IMR-90 (cell line): ENCODE results near the gene MAP6. TPM values are rescaled to one million over a fixed set of nuclear protein-coding genes. Genes with fewer than 3 reads are reported as not detected.

Source experiments
- ATAC-seq: fragments of 200-7000 bp; cut with Tn5 transposase; 2 replicates; pipeline ENCODE4 v1.9.1; 2020; ENCODE audit warnings: low read depth, mild to moderate bottlenecking, moderate library complexity
- BruUV-seq: library from RNA; stranded (reverse); fragments of 400-500 nt; replicated peaks from 2 replicates; lab custom pipeline; 2021; lab: Mats Ljungman, UMichigan
- CTCF ChIA-PET: fragments of 300-600 bp; formaldehyde crosslinking; extraction: SDS; loops from one replicate; lab custom pipeline; 2021; ENCODE audit warnings: antibody characterized with exemption; lab: Yijun Ruan, JAX
- POLR2A ChIA-PET: fragments of 300-600 bp; sonication (Branson Sonifier 250); formaldehyde crosslinking; loops from one replicate; lab custom pipeline; 2022; ENCODE audit warnings: antibody characterized with exemption; ENCODE audit not compliant: unreplicated experiment; lab: Charles Lee
- DNase-seq: peaks from one replicate; pipeline ENCODE4 v3.0.0; 2013
- H2AFZ ChIP-seq: replicated peaks from 2 replicates; pipeline ENCODE3; 2013; ENCODE audit warnings: low read length, mild to moderate bottlenecking; ENCODE audit not compliant: poor library complexity
- H2AK5ac ChIP-seq: 2 replicates; pipeline ENCODE4 v1.6.1; 2013; ENCODE audit warnings: low read depth, low read length, inconsistent platforms
- H2AK9ac ChIP-seq: replicated peaks from 2 replicates; pipeline ENCODE3; 2013; ENCODE audit warnings: mild to moderate bottlenecking, low read depth, low read length, moderate library complexity; ENCODE audit not compliant: poor library complexity
- H2BK120ac ChIP-seq: 2 replicates; pipeline ENCODE4 v1.6.1; 2013; ENCODE audit warnings: low read depth, low read length, inconsistent platforms
- H2BK15ac ChIP-seq: 3 replicates; pipeline ENCODE4 v1.6.1; 2013; ENCODE audit warnings: low read depth, low read length, inconsistent platforms
- H2BK20ac ChIP-seq: 2 replicates; pipeline ENCODE4 v1.6.1; 2013; ENCODE audit warnings: low read depth, mild to moderate bottlenecking, inconsistent platforms, low read length, moderate library complexity
- H2BK5ac ChIP-seq: 2 replicates; pipeline ENCODE4 v1.6.1; 2013; ENCODE audit warnings: mild to moderate bottlenecking, low read depth, low read length, inconsistent platforms; ENCODE audit not compliant: poor library complexity, severe bottlenecking
- H3K14ac ChIP-seq: replicated peaks from 2 replicates; pipeline ENCODE4 v1.6.1; 2013; ENCODE audit warnings: low read depth, low read length, inconsistent platforms
- H3K18ac ChIP-seq: 2 replicates; pipeline ENCODE4 v1.6.1; 2013; ENCODE audit warnings: low read depth, low read length, control low read depth
- H3K23ac ChIP-seq: 2 replicates; pipeline ENCODE4 v1.6.1; 2013; ENCODE audit warnings: low read depth, low read length, inconsistent platforms
- H3K27ac ChIP-seq: 2 replicates; pipeline ENCODE4 v1.5.1; 2013; ENCODE audit warnings: mild to moderate bottlenecking, control low read depth, low read length; ENCODE audit not compliant: insufficient read depth
- H3K27me3 ChIP-seq: 2 replicates; pipeline ENCODE4 v1.6.1; 2013; ENCODE audit warnings: low read length; ENCODE audit not compliant: control insufficient read depth, insufficient read depth
- H3K36me3 ChIP-seq: 2 replicates; pipeline ENCODE4 v1.6.1; 2013; ENCODE audit warnings: low read length, mixed read lengths; ENCODE audit not compliant: control insufficient read depth, insufficient read depth
- H3K4ac ChIP-seq: 2 replicates; pipeline ENCODE4 v1.6.1; 2013; ENCODE audit warnings: low read depth, low read length, inconsistent platforms
- H3K4me1 ChIP-seq: 2 replicates; pipeline ENCODE4 v1.6.1; 2013; ENCODE audit warnings: low read length, mixed read lengths; ENCODE audit not compliant: control insufficient read depth, insufficient read depth
- H3K4me2 ChIP-seq: 2 replicates; pipeline ENCODE4 v1.6.1; 2013; ENCODE audit warnings: low read depth, mild to moderate bottlenecking, control low read depth, low read length, moderate library complexity
- H3K4me3 ChIP-seq: 2 replicates; pipeline ENCODE4 v1.5.1; 2013; ENCODE audit warnings: low read depth, mild to moderate bottlenecking, control low read depth, low read length, moderate library complexity; ENCODE audit not compliant: insufficient read depth
- H3K56ac ChIP-seq: 2 replicates; pipeline ENCODE4 v1.6.1; 2013; ENCODE audit warnings: low read length, inconsistent platforms; ENCODE audit not compliant: insufficient read depth; ENCODE audit errors: extremely low read depth
- H3K79me1 ChIP-seq, 2 experiments: 2 replicates each; pipeline ENCODE4 v1.6.1; 2013; ENCODE audit warnings: low read length in 2 of 2, inconsistent platforms in 1 of 2, low read depth in 1 of 2
- H3K9ac ChIP-seq: 2 replicates; pipeline ENCODE4 v1.6.1; 2013; ENCODE audit warnings: low read depth, low read length, control low read depth
- H3K9me1 ChIP-seq: 2 replicates; pipeline ENCODE4 v1.6.1; 2013; ENCODE audit warnings: low read length, inconsistent platforms; ENCODE audit not compliant: insufficient read depth
- H3K9me3 ChIP-seq: 2 replicates; pipeline ENCODE4 v1.6.1; 2013; ENCODE audit warnings: low read length; ENCODE audit not compliant: control insufficient read depth, insufficient read depth
- H4K20me1 ChIP-seq: 2 replicates; pipeline ENCODE4 v1.6.1; 2013; ENCODE audit warnings: low read length, inconsistent platforms; ENCODE audit not compliant: insufficient read depth
- H4K5ac ChIP-seq: 2 replicates; pipeline ENCODE4 v1.6.1; 2013; ENCODE audit warnings: mild to moderate bottlenecking, low read depth, low read length, control low read depth
- H4K8ac ChIP-seq, 2 experiments: 2 replicates each; pipeline ENCODE4 v1.6.1; 2013; ENCODE audit warnings: low read depth in 2 of 2, low read length in 2 of 2, control low read depth in 1 of 2, inconsistent platforms in 1 of 2
- H4K91ac ChIP-seq: 2 replicates; pipeline ENCODE4 v1.6.1; 2013; ENCODE audit warnings: low read depth, low read length, inconsistent platforms; ENCODE audit not compliant: insufficient read depth
- BHLHE40 ChIP-seq: fragments of 150-350 bp; IDR thresholded peaks from 2 replicates; pipeline ENCODE4 v1.6.1; 2016; ENCODE audit warnings: mild to moderate bottlenecking, low read depth, low read length
- CEBPB ChIP-seq: IDR thresholded peaks from 2 replicates; pipeline ENCODE4 v1.6.1; 2012; ENCODE audit warnings: low read depth, low read length, improper control_type of control experiment
- CHD1 ChIP-seq: IDR thresholded peaks from 2 replicates; pipeline ENCODE4 v1.6.1; 2012; ENCODE audit warnings: low read depth, low read length, improper control_type of control experiment
- FOS ChIP-seq: fragments of 150-350 bp; IDR thresholded peaks from 2 replicates; pipeline ENCODE4 v1.6.1; 2016; ENCODE audit warnings: low read depth, low read length
- MAFK ChIP-seq: IDR thresholded peaks from 2 replicates; pipeline ENCODE4 v1.6.1; 2012; ENCODE audit warnings: low read depth, low read length, improper control_type of control experiment
- MAZ ChIP-seq: IDR thresholded peaks from 2 replicates; pipeline ENCODE4 v1.6.1; 2012; ENCODE audit warnings: low read depth, mild to moderate bottlenecking, low read length, improper control_type of control experiment, moderate library complexity, borderline replicate concordance
- MXI1 ChIP-seq: IDR thresholded peaks from 2 replicates; pipeline ENCODE4 v1.6.1; 2012; ENCODE audit warnings: low read depth, mild to moderate bottlenecking, low read length, moderate library complexity, borderline replicate concordance
- NFE2L2 ChIP-seq: fragments of 150-350 bp; IDR thresholded peaks from 2 replicates; pipeline ENCODE4 v1.6.1; 2016; ENCODE audit warnings: low read depth, mild to moderate bottlenecking, low read length
- POLR2A ChIP-seq: IDR thresholded peaks from 2 replicates; pipeline ENCODE4 v1.6.1; 2012; ENCODE audit warnings: mild to moderate bottlenecking, low read depth, low read length
- RAD21 ChIP-seq: IDR thresholded peaks from 2 replicates; pipeline ENCODE4 v1.6.1; 2012; ENCODE audit warnings: low read length, improper control_type of control experiment
- RCOR1 ChIP-seq: IDR thresholded peaks from 2 replicates; pipeline ENCODE4 v1.6.1; 2012; ENCODE audit warnings: mild to moderate bottlenecking, low read length, improper control_type of control experiment; ENCODE audit not compliant: insufficient replicate concordance
- RFX5 ChIP-seq: IDR thresholded peaks from 2 replicates; pipeline ENCODE4 v1.8.0; 2012; ENCODE audit warnings: low read depth, mild to moderate bottlenecking, low read length, moderate library complexity
- SMC3 ChIP-seq: fragments of 150-350 bp; IDR thresholded peaks from 2 replicates; pipeline ENCODE4 v1.6.1; 2016; ENCODE audit warnings: low read depth, mild to moderate bottlenecking, antibody characterized with exemption, low read length, moderate library complexity
- WGBS, 2 experiments: methylation state at CpG; one replicate each; pipeline versions ENCODE4 v1.1.5 to v1.1.7; 2013; ENCODE audit warnings: missing lambda C conversion rate in 2 of 2; ENCODE audit not compliant: insufficient read length in 1 of 2; ENCODE audit errors: extremely low coverage in 2 of 2; 5-methylcytosine and 5-hydroxymethylcytosine counted together
- dilution Hi-C: fragments of 300-500 bp; cut with HindIII; formaldehyde crosslinking; loops from one replicate; pipeline ENCODE4 v1.14.3; 2018; ENCODE audit warnings: low sequenced_read_pairs; ENCODE audit not compliant: unreplicated experiment
- in situ Hi-C: fragments of 300-500 bp; cut with MboI; formaldehyde crosslinking; loops from 3 replicates; pipeline ENCODE4 v1.14.3; 2019; ENCODE audit warnings: low sequenced_read_pairs, inconsistent platforms, mixed read lengths
- intact Hi-C: fragments of 100-400 bp; cut with micrococcal nuclease; formaldehyde crosslinking; loops from 2 replicates; pipeline ENCODE4 v1.10.0; 2022
- polyA plus RNA-seq, 3 experiments: library from polyadenylated mRNA; depleted of rRNA; stranded (reverse); fragments of >200 nt; gene quantifications; 2 replicates each; pipeline ENCODE4 v1.2.3, GENCODE V29; 2012; ENCODE audit warnings: low replicate concordance in 1 of 3
- total RNA-seq: library from RNA; depleted of rRNA; stranded (reverse); fragments of >200 nt; gene quantifications from 2 replicates; pipeline ENCODE4 v1.2.3, GENCODE V29; 2012
- TF ChIP-seq, protein P1 (sequence below): fragments of 150-350 bp; IDR thresholded peaks from 2 replicates; pipeline ENCODE4 v1.6.1; 2017; ENCODE audit warnings: mild to moderate bottlenecking, antibody characterized with exemption, low read length, low read depth
- TF ChIP-seq, protein P2 (sequence below): conservative IDR thresholded peaks from 2 replicates; pipeline ENCODE4 v1.5.1; 2012; ENCODE audit warnings: mild to moderate bottlenecking, low read depth, low read length, improper control_type of control experiment
- TF ChIP-seq, protein P3 (sequence below): fragments of 150-350 bp; IDR thresholded peaks from 2 replicates; pipeline ENCODE4 v1.6.1; 2016; ENCODE audit warnings: low read depth, mild to moderate bottlenecking, low read length, moderate library complexity, borderline replicate concordance

Gene MAP6
- total and polyA plus RNA-seq, 2 of the 4 experiments (the other 2 are of a cell fraction): 3.0 to 3.4 TPM

DNA sequence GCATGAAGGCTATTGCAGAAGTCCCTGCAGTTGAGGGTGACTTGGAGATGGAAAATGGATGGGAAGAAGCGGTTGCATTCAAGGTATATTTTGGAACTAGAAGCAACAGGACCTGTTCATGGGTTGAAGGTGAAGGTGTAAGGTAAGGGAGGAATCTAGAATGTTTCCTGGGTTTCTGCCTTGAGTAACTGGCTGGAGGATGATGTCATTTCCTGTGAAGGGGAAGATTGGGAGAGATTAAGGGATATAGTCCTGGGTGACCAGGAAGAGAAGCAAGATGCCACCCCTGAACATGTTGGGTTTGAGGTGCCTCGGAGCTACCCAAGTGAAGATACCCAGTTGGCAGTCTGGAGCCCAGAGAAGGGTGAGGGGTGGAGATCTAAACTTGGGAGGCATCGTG lies 36.7 kb upstream of the MAP6 start:
- peaks cover 8% of the 10 kb centered on the region; the same call in 1 of the 2 replicates for H3K27me3 ChIP-seq
- H3K36me3 ChIP-seq: no peaks in the 10 kb centered on the region
- no peak overlapping the region for H2BK5ac ChIP-seq
- no peaks in the 10 kb centered on the region; the same call in 1 of the 2 replicates for H3K9me3 ChIP-seq
- H2AK9ac ChIP-seq: no peak overlapping the region
- H3K14ac ChIP-seq: no peak overlapping the region
- no peak overlapping the region; a peak in 1 of 4 replicates for H4K8ac ChIP-seq
- no peak overlapping the region for H4K5ac ChIP-seq
- H3K9ac ChIP-seq: no peak overlapping the region
- no peak for TF ChIP-seq NFE2L2
- TF ChIP-seq MXI1: no peak
- no peak for TF ChIP-seq MAFK
- no peak for TF ChIP-seq FOS
- no peak for TF ChIP-seq BHLHE40
- TF ChIP-seq CEBPB: no peak
- TF ChIP-seq, protein P1, sequence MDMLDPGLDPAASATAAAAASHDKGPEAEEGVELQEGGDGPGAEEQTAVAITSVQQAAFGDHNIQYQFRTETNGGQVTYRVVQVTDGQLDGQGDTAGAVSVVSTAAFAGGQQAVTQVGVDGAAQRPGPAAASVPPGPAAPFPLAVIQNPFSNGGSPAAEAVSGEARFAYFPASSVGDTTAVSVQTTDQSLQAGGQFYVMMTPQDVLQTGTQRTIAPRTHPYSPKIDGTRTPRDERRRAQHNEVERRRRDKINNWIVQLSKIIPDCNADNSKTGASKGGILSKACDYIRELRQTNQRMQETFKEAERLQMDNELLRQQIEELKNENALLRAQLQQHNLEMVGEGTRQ: no peak
- TF ChIP-seq, protein P2, sequence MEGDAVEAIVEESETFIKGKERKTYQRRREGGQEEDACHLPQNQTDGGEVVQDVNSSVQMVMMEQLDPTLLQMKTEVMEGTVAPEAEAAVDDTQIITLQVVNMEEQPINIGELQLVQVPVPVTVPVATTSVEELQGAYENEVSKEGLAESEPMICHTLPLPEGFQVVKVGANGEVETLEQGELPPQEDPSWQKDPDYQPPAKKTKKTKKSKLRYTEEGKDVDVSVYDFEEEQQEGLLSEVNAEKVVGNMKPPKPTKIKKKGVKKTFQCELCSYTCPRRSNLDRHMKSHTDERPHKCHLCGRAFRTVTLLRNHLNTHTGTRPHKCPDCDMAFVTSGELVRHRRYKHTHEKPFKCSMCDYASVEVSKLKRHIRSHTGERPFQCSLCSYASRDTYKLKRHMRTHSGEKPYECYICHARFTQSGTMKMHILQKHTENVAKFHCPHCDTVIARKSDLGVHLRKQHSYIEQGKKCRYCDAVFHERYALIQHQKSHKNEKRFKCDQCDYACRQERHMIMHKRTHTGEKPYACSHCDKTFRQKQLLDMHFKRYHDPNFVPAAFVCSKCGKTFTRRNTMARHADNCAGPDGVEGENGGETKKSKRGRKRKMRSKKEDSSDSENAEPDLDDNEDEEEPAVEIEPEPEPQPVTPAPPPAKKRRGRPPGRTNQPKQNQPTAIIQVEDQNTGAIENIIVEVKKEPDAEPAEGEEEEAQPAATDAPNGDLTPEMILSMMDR: no peak
- TF ChIP-seq CHD1: no peak
- no peak for TF ChIP-seq POLR2A
- TF ChIP-seq RAD21: no peak
- TF ChIP-seq, protein P3, sequence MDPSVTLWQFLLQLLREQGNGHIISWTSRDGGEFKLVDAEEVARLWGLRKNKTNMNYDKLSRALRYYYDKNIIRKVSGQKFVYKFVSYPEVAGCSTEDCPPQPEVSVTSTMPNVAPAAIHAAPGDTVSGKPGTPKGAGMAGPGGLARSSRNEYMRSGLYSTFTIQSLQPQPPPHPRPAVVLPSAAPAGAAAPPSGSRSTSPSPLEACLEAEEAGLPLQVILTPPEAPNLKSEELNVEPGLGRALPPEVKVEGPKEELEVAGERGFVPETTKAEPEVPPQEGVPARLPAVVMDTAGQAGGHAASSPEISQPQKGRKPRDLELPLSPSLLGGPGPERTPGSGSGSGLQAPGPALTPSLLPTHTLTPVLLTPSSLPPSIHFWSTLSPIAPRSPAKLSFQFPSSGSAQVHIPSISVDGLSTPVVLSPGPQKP: no peak
- TF ChIP-seq RFX5: no peak
- TF ChIP-seq RCOR1: no peak
- TF ChIP-seq SMC3: no peak
- TF ChIP-seq MAZ: no peak
- intact Hi-C loops: loop anchor here (5.0 kb wide), 2 partner anchors 123 to 162 kb away; no protein-coding TSS in a partner anchor
- H3K23ac ChIP-seq: no peak overlapping the region
- H2BK120ac ChIP-seq: no peak overlapping the region
- no peaks in the 10 kb centered on the region for H4K20me1 ChIP-seq
- no peak overlapping the region for H2BK15ac ChIP-seq
- peak overlapping the region; percentile 5 for H2AFZ ChIP-seq
- H3K56ac ChIP-seq: no peak overlapping the region
- H3K27ac ChIP-seq: no peak overlapping the region
- CTCF ChIA-PET: interaction anchor here (0.6 to 1.7 kb wide), 8 partner anchors 9 to 242 kb away, joined by 3 to 4 read pairs (median 3); partner anchors contain the start of gene GDPD5
- ATAC-seq (no peak), DNase-seq (no peak)
- POLR2A ChIA-PET: no interaction called here
- H3K18ac ChIP-seq: no peak overlapping the region
- H3K4me1 ChIP-seq: no peaks in the 10 kb centered on the region
- in situ Hi-C loops: no loop called here
- WGBS, 2 experiments: 83% methylated on average over 2 of the region's 3 CpGs; no CpG with 5 or more reads in 1 of the 2 experiments
- H3K4me2 ChIP-seq: no peak overlapping the region
- H2AK5ac ChIP-seq: no peak overlapping the region
- no peak overlapping the region for H4K91ac ChIP-seq
- H3K4ac ChIP-seq: no peak overlapping the region
- dilution Hi-C loops: no loop called here
- no peaks in the 10 kb centered on the region for H3K79me1 ChIP-seq
- no TSS peak for BruUV-seq
- H3K9me1 ChIP-seq: 0 out of 2 replicates have a peak, but pooled peaks cover under 1% of the 10 kb centered on the region
- no peak overlapping the region for H3K4me3 ChIP-seq
- H2BK20ac ChIP-seq: no peak overlapping the region
